Erythroblast (primary cell): ENCODE measurements around the gene LCORL.
"Not testable (repeated sequence)": the region's sequence is repeated elsewhere in the genome, so short reads cannot be mapped to it uniquely, and the experiment has no call there.

Experiments
- DNase-seq, 2 experiments: peaks; one replicate each; lab custom pipeline; 2025; lab: John Stamatoyannopoulos, UW
- GATA1 ChIP-seq: IDR thresholded peaks from 2 replicates; pipeline ENCODE4 v1.6.1; 2011; ENCODE audit warnings: low read depth, mild to moderate bottlenecking, control low read depth, low read length, moderate library complexity
- POLR2A ChIP-seq: IDR thresholded peaks from 2 replicates; pipeline ENCODE4 v1.6.1; 2011; ENCODE audit warnings: mild to moderate bottlenecking, low read length

LCORL gene

DNA sequence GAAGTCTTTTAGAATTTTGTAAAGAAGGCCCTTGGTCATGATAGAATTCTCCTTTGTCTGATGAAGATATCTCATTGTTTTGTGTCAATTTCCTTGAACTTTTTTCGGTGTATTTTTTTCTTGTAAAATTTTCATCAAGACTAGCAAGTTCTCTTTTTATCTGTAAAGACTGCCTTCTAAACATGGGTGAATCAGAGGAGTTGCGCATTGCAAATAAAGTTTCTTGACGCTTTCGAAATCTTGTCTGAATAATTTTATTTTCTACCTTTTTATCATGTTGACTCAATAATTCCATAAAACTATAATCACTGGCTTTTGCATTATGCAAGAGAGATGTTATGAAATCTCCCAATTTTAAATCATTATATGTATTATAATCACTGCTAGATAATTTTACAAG, 144.6 kb downstream of the LCORL start:
- TF ChIP-seq GATA1 (no peak), POLR2A (no peak)
- DNase-seq, result no peak

DNA sequence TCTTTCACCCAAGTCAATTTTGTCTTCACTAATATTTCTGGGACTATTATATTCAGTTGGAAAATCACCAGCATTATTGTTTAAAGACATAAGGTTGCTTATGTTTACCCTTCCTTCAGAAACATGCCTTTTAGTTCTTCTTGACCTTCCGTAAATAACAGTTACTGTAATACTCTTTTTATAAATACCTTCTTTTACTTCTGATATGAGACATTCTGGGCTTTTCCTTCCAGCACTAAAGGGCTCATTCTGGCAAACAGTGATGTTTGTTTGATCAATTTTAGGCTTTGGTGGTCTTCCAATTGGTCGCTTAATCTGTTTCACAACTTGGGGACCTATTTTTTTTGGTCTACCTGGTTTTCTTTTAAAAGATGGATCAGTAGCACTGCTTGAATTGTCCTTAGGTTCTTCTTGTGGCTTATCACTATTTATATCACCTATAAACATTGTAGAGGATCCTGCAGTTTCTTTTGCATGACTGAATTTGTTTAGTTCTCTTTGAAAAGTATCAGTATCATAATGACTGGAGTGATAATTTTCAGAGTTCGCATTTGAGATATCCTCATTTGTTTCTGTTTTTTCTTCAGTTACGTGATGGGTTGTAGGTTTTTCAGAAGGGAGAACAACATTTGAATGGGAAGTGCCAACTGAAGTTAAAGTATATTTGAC, 146.0 kb downstream of the LCORL start:
- TF ChIP-seq GATA1 (no peak), POLR2A (no peak)
- DNase-seq, result no peak

DNA sequence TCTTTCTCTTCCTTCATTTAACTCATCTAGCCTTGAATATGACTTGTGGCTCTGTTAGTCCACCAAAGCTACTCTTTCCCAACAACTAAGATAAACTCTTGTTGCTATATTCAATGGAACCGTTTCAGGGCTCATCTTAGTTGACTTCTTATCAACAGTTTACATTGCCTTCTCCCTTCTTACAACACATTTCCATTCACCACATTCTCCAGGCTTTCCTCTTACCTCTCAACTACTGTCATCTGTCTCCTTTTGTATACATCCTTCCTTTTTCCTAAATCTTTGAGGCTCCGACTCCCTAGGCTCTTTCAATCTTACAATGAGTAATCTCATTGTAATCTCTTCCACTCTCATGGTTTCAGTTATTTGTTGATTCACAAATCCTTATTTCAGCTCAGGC, 152.2 kb downstream of the LCORL start:
- DNase-seq, result no peak
- TF ChIP-seq POLR2A (no peak), GATA1 (no peak)

DNA sequence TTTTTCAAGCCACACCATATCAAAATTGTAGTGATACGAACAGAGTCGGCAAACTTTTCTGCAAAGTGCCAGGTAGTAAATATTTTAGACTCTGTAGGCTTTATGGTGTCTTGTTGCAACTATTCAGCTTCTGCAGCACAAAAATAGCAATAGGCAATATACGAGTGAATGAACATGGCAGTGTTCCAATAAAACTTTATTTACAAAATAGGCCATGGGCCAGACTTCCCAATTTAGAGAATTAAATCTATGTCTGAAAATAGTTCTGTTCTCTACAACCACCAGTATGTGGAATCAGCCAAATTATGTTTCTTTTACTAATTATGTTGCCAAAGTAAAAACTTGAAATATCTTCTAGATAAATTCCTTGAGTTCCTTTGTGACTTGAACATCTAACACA, 154.3 kb downstream of the LCORL start:
- no peak for DNase-seq
- TF ChIP-seq POLR2A (no peak), GATA1 (no peak)

DNA sequence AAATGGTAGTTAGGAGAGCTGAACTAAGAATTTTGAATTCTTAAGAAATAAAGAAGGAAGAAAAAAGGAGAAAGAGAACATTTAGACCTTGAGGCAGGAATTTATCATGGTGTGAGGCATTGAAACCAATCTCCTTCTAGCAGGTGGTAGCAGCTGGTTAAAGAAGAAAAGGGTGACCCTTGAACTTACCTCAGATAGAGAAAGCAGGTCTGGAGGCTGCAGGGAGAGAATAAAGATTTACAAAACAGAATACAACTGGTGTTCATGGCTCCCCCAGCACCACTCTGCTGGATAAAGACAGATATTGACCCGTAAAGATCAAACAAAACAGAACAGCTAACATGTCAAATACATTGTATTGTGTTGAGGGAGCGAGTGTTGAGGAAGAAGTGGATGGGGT, 154.7 kb downstream of the LCORL start:
- TF ChIP-seq POLR2A (no peak), GATA1 (no peak)

DNA sequence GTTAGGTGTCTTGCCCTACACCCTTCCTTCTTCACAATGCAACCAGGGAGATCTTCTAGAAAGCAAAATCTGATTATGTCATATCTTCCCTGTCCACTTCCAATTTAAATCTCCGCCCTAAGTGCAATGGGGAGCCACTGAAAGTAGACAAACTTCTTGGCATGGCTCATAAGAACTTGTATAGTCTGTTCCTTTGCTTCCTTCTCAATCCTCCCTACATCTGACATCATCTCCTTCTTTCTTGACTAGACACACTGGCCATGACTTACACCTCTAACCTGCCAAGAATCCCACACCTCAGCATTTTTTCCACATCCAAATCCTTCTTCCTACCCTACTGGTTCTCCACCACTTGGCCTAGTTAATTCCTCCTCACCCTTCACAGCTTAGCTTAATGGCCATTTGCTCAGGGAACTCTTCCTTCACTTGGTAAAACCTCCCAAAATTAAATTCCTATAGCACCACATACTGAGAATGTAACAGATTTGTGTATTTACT, 155.6 kb downstream of the LCORL start:
- no peak for DNase-seq
- TF ChIP-seq GATA1, result no peak
- TF ChIP-seq POLR2A, result no peak

More for the DNA sequence above, 154.7 kb downstream of the LCORL start:
- no peak for DNase-seq

DNA sequence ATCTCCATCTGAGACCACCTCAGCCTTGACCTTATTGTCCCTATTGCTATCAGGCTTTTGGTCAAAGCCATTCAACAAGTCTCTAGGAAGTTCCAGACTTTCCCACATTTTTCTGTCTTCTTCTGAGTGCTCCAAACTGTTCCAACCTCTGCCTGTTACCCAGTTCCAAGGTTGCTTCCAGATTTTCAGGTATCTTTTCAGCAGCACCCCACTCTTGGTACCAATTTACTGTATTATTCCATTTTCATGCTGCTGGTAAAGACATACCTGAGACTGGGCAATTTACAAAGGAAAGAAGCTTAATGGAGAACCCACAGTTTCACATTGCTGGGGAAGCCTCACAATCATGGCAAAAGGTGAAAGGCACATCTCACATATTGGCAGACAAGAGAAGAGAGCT, 159.6 kb downstream of the LCORL start:
- not testable (repeated sequence) for DNase-seq

DNA sequence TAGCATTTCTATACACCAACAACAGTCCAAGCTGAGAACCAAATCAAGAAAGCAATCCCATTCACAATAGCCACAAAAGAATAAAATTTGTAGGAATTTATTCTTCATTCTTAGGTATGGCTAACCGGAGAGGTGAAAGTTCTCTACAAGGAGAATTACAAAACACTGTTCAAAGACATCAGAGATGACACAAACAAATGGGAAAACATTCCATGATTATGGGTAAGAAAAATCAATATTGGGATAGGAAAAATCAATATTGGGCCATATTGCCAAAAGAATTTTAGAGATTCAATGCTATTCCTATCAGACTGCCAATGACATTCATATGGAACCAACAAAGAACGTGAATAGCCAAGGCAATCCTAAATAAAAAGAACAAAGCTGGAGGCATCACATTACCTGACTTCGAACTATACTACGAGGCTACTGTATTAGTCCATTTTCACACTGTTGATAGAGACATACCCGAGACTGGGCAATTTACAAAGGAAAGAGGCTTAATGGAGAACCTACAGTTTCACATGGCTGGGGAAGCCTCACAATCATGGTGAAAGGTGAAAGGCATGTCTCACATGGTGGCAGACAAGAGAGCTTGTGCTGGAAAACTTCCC, 161.7 kb downstream of the LCORL start:
- no peak for DNase-seq
- no peak for TF ChIP-seq GATA1
- no peak for TF ChIP-seq POLR2A

DNA sequence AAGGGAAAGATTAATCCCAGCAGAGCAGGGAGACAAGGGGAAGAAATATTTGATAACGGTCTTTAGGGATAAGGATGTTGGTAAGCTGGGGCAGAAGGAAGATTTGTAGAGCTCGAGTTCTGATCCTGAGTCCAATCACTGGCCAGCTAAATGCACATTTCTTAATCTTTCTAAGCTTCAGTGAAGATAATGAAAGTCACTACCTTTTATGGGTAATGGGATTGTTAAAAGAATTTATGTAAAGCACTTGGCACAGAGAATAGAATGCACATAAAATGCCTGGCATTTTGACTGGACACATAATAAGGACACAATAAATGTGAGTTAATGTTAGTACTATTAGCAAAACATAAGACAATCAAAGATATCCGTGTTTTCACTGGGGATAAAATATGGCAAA, 167.5 kb downstream of the LCORL start:
- TF ChIP-seq GATA1 (no peak), POLR2A (no peak)
- DNase-seq, result no peak

DNA sequence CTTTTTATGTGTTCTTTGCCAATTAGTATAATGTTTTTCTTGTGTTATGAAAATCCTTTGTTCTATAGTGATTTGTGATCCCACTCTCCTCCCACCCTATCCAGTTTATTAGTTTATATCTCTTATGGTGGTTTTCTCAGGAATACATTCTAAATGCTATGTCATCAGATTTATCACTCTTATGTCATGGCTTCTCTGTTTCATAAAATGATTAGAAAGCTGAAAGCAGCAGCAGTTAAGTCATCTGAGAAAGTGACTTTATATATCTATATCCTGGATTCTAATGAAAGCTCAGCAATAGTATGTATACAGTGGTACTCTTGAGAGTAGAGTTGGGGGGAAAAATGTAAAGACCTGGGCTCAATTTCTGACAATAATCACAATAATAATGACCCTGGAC, 169.6 kb downstream of the LCORL start:
- TF ChIP-seq GATA1, result no peak
- TF ChIP-seq POLR2A, result no peak
- DNase-seq, result no peak

DNA sequence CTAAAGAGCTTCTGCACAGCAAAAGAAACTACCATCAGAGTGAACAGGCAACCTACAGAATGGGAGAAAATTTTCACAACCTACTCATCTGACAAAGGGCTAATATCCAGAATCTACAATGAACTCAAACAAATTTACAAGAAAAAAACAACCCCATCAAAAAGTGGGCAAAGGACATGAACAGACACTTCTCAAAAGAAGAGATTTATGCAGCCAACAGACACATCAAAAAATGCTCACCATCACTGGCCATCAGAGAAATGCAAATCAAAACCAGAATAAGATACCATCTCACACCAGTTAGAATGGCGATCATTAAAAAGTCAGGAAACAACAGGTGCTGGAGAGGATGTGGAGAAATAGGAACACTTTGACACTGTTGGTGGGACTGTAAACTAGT, 171.3 kb downstream of the LCORL start:
- not testable (repeated sequence) for DNase-seq

DNA sequence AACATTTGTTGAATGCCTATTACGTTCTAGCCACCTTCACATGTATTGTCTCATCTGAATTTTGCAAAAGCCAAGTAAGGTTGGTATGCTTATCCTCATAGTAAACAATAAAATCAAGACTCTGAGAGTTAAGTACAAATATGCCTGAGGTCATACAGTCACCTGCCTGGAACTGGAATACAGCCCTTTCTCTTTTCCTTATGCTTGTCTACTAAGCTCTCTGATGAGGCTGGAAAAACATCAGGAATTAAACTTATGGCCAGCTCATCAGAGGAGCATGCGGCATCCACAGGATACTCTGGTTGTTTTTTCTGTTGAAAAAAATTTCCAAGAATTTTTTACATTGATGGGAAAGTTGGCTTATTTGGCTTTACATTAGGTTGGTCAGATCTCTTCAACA, 175.3 kb downstream of the LCORL start:
- no peak for DNase-seq
- TF ChIP-seq POLR2A (no peak), GATA1 (no peak)

DNA sequence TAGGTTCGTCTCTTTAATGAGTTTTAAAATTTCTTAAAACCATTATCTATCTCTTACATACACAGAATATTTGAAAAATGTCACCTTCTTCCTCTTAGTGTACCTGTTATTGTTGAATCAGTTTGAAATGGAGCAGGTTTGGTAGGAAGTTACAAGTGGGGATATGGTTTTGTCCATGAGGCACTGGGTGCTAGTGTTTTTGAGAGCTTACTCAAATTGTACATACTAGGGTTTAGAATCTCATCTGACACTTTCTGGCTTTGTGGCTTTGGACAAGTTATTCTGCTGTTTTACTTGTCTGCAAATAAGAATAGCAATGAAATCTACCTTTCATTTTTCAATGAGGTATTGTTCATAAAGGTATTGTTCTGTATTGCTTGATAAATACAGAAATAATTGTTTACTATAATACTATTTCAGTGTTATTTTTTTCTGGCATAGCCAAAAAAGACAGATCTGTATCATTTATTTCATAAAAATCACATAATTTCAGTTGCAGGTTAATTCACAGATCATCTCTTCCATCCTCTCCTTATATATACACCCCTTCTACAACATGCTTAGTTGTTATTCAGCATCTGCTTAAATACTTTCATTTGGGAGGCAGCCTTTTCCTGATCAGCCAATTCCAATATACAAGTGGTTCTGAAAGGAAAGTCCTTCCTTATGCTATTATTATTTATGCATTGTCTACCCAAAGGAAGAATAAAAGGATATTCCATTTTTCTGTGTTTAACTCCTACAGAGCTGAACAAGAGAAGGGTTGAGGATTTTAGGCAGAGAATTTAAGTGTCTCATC, 197.5 kb downstream of the LCORL start:
- TF ChIP-seq POLR2A (no peak), GATA1 (no peak)
- DNase-seq, result no peak

DNA sequence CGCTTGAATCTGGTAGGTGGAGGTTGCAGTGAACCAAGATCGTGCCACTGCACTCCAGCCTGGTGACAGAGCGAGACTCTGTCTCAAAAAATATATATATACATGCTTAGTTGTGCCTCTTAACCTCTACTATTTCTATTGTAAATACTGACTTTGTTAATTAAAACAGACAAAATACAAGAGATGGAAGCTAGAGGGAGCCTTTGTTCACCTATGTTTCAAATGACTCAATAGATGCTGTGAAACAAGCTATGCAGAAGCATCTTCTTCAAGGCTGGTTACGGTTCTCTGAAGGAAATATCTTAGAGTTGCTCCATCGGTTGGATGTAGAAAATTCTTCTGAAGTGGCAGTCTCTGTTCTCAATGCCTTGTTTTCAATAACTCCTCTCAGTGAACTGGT, 204.5 kb downstream of the LCORL start:
- DNase-seq, result peak; percentile 36 to 43
- no peak for TF ChIP-seq POLR2A
- no peak for TF ChIP-seq GATA1
